Suppressor macrophage treated with lipopolysaccharide for 1 hour (primary cell): Measurements from ENCODE around the gene CDKL4.
"Not testable (repeated sequence)": the region's sequence is repeated elsewhere in the genome, so short reads cannot be mapped to it uniquely, and the experiment has no call there.

Experiments
- DNase-seq, 3 donors: peaks; one replicate each; pipeline ENCODE4 v3.0.0-alpha.2; 2020 to 2022

The CDKL4 gene

GRCh38 chr2:39176997-39177396, 66.8 kb downstream of the CDKL4 start:
- no peak for DNase-seq

GRCh38 chr2:39175026-39175812, 68.6 kb downstream of the CDKL4 start:
- no peak for DNase-seq

GRCh38 chr2:39174022-39174421, 69.7 kb downstream of the CDKL4 start:
- no peak for DNase-seq

DNA sequence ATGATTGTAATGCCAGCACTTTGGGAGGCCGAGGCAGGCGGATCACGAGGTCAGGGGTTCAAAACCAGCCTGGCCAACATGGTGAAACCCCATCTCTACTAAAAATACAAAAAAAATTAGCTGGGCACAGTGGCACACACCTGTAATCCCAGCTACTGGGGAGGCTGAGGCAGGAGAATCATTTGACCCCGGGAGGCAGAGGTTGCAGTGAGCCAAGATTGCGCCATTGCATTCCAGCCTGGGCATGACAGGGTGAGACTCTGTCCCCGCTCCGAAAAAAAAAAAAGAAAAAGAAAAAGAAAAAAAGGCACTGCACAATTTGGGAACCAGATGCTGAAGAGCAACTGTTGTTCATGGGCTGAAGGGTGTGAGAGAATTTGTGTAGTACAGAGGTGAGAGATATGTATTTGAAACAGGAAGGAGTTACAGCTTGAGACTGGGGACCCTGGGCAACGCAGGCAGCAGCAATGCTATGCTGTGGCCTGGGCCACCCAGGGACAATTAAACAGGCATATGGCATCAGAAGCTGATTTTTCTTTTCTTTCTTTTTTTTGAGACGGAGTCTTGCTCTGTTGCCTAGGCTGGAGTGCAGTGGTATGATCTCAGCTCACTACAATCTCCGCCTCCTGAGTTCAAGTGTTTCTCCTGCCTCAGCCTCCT, 71.6 kb downstream of the CDKL4 start:
- DNase-seq = not testable (repeated sequence)

- no peak for DNase-seq
Measured at GRCh38 chr2:39171621-39172020, 72.1 kb downstream of the CDKL4 start.

- DNase-seq = peak; percentile 53 to 84 (median 79)
Measured at GRCh38 chr2:39164089-39164488, 79.7 kb downstream of the CDKL4 start.

DNA sequence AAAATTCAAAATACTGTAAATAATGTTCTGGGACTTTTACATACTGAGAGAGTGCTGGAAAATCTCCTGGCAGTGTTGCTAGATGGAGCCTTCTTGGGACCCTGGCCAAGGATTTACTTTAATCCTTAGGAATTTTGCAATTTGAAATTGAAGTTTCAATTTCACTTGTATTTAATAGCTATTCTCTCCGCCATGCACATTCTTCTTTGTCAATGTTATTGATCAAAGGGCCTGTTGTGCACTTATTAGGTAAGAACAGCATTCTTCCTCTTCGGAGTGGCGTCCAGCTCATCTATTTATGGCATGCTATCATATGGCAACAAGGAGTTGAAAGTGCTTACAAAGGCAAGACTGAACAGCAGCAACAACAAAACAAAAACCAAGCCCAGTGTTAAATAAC, 82.8 kb downstream of the CDKL4 start:
- no peak for DNase-seq

GRCh38 chr2:39159283-39159682, 84.5 kb downstream of the CDKL4 start:
- DNase-seq = no peak

DNA sequence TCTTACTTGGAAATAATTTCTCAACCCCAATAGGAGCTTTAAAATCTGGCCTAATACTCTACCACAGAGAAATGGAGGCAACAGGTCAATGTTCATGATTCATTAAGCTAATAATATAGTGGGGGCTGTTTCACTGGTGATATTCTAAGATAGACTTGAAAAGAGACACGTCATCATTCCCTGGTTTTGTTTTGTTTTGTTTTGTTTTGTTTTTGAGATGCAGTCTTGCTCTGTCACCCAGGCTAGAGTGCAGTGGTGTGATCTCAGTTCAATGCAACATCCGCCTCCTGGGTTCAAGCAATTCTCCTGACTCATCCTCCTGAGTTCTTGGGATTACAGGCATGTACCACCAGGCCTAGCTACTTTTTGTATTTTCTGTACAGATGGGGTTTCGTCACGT, 85.4 kb downstream of the CDKL4 start:
- no peak for DNase-seq

DNA sequence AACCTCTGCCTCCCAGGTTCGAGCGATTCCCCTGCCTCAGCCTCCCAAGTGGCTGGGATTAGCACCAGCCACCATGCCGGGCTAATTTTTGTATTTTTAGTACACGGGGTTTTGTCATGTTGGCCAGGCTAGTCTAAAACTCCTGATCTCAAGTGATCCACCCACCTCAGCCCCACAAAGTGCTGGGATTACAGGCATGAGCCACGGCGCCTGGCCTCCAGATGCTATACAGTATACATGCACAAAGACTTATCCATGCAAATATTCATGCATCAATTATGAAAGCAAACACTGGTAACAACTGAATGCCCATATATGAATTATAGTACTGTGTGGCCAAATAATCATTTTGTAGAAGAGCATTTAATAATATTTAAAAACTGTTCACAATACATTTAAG, 86.9 kb downstream of the CDKL4 start:
- DNase-seq = no peak

DNA sequence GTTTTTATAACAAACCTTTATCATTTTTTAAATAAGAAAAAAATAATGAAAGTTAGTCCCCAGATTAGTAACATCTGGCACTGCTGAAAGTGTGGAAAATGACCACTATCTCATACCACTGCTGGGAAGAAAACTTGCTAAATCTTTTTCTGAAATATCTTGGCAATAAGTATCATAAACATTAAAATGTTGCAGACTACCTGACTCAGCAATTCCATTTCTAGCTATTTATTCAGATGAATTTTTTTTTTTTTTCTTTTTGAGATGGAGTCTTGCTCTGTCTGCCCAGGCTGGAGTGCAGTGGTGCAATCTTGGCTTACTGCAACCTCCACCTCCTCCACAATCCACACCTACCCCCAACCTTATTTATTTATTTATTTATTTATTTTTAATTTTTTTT, 87.7 kb downstream of the CDKL4 start:
- DNase-seq = no peak

DNA sequence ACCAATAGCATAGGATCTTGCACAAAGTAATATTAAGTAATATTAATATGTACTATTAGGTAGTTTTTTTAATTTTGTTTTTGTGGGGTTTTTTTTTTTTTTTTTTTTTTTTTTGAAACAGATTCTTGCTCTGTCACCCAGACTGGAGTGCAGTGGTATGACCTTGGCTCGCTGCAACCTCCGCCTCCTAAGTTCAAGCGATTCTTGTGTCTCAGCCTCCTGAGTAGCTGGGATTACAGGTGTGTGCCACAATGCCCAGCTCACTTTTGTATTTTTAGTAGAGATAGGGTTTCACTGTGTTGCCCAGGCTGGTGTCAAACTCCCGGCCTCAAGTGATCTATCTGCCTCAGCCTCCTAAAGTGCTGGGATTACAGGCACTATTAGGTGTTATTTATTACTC, 88.2 kb downstream of the CDKL4 start:
- not testable (repeated sequence) for DNase-seq

DNA sequence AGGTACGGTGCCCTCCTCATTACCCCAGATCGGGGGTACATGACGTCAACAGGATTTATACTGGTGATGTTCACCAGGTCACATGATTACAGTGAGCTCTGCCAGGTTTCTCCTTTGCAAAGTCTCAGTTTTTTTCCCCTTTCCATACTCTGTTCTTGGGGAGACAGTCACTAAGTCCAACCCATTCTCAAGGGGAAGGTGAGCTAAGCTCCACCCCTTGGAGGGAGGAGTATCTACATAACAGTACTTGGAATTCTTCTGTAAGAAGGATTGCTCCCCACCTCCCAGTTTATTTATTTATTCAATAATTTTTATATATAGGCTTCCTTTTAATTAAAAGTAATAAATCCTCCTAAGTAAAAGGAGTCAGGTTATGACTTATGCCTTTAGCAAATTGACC, 88.8 kb downstream of the CDKL4 start:
- DNase-seq = no peak

- DNase-seq = no peak
Measured at GRCh38 chr2:39153312-39153711, 90.5 kb downstream of the CDKL4 start.

GRCh38 chr2:39152504-39152903, 91.3 kb downstream of the CDKL4 start:
- no peak for DNase-seq

DNA sequence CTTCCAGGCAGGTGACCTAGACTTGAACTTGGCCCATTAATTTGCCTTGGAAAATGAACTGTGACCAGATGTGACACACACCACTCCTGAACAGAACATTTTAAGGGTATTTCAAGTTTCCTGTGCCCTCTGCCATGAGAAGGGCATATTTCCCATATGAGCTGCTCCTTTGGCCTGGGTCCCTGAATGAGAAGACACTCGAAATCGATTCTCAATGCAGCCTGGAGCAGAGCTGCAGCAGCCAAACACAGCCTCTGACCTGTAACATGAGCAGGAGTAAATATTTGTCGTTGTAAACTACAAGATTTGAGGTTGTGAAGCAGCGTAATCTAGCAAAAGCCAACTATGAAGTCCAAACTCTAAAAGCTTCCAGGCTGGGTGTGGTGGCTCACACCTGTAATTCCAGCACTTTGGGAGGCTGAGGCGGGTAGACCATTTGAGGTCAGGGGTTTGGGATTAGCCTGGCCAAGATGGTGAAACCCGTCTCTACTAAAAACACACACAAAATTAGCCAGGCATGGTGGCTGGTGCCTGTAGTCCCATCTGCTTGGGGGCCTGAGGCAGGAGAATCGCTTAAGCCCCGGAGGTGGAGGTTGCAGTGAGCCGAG, 92.8 kb downstream of the CDKL4 start:
- DNase-seq = no peak

GRCh38 chr2:39150102-39150562, 93.6 kb downstream of the CDKL4 start:
- DNase-seq = no peak

DNA sequence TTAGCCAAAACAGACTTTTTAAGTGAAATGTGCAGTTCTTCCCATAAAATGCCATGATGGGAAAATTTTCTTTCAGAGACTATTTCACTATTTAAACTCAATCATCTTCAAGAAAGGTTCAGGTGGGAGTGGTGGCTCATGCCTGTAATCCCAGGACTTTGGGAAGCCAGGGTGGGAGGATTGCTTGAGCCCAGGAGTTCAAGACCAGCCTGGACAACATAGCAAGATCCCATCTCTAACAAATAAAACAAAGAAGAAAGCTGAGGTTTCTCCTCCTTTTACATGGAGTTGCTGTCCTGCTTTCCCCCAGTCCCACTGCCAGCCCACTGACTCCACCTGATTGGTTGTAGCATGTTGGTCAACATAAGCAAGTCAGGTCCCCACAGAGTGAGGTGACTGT, 97.1 kb downstream of the CDKL4 start:
- DNase-seq = no peak

DNA sequence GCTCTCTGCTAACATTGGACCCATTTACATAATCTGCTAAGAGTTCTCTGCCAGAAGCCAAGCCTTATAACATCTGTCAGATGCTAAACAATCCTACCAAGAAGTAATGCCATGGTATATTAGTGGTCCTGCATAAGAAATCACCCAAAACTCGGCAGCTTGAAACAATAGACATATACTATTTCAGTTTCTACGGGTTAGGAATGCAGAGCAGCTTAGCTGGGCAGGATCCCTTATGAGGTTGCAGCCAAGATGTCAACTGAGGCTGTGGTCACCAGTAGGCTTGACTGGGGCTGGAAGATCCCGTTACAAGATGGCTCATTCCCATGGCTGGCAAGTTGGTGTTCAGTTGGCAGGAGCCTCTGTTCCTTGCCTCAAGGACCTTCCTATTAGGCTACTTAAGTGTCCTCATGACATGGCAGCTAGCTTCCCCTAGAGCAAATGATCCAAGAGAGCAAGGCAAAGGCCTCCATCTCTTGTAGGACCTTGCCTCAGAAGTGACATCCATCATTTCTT, 97.8 kb downstream of the CDKL4 start:
- DNase-seq = no peak

DNA sequence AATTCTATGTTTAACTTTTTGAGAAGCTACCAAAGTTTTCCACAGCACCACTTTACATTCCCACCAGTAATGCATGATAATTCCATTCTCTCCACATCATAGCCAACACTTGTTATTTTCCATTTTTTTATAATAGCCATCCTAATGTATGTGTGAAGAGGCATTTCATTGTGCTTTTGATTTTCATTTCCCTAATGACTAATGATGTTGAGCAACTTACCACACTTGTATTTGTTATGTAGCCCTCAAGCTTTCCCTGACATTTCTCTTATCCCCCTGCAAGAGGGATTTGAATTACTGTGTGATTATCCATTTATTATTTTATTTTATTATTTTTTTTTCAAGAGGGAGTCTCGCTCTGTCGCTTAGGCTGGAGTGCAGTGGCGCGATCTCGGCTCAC, 99.4 kb downstream of the CDKL4 start:
- DNase-seq = peak; percentile 32 to 75 (median 73)

DNA sequence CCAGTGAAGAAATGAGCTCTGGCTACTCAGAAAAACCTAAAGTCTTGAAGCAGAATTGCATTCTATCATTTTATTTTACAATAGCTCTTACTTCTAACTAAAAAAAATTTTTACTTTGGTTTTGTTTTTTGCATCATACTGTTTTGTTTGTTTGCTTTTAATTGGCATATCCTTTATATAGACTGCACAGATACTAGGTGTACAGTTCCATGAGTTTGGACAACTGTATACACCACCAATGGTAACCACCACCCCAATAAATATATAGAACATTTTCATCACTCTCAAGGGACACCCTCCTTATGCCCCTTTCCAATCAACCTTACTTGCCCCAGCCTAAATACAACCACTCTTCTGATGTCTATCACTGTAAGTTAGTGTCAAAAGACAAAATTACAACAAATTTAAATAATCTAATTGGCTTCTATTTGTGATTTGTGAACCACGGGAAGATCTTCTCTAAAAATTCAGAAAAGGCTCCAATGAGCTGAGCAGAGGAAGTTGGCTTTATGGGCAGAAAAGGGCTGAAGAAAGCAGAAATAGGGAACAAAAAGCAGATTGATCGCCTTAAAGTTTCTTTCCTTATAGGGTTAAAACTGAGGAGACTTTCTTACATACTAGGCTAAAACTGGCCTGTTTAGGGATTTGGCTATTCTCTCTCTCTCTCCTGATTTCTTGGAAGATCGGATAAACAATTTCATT, 100.7 kb downstream of the CDKL4 start:
- peak; percentile 18 to 45 (median 36) for DNase-seq

DNA sequence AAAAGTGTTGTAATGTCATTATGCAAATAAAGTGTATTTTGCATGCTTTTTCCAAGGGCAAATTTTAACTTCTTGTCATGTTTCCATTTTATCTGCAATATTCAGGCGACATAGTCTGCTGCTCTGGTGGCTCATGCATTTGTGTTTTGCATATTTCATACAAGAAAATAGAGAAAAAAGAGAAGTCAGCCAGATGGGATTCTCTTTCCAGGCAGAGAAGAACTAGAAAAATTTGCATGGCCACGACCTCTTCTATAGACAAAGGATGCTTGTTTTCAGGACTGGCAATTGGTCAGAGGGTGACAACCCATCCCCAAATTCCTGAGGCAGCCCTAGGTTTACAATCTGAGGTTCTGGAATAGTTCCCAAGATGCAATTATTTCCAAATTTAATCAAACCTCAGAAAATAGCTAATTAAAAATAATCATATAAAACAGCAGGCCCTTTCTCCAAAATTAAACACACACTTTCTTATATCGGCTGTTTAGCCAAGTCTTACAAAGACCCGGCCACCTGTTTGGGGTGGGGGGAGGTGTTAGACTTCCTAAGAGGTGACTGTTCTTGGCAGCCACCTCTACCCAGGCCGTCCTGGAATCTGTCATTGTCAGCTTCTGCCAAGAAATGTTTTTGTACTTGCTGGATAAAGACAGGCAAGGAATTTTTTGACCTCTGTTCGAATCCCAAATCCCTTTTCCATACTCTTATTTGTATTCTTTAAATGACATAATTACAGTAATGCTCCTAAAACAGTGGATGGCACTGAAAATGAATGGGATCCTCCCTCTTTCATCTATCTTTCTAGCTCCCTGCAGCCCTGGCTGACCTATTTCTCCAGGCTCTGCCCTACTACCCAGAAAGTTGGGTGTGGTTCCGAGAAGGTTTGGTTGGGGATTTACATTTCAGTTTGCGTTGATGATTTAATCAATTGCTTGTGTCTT, 102.2 kb downstream of the CDKL4 start:
- DNase-seq = peak; percentile 73 to 94 (median 82)
